Fibroblast of lung (primary cell): Measurements from ENCODE around the gene GLRA1. TPM values are rescaled to one million over a fixed set of nuclear protein-coding genes. Genes with fewer than 3 reads are reported as not detected.
A peak's percentile ranks its signal among the peaks of the same experiment; 100 is the strongest.

Experiments
- DNase-seq, 2 donors: peaks; one replicate each; pipeline versions ENCODE4 v3.0.0 to v3.0.0-alpha.2; 2010; ENCODE audit warnings: low read depth in 2 of 2
- H2AFZ ChIP-seq: 2 replicates; pipeline ENCODE4 v1.5.1; 2012; ENCODE audit warnings: low read length, control low read depth, inconsistent platforms
- H3K27ac ChIP-seq: 2 replicates; pipeline ENCODE4 v1.5.1; 2011; ENCODE audit warnings: low read length, control low read depth; ENCODE audit not compliant: insufficient read depth
- H3K27me3 ChIP-seq: 2 replicates; pipeline ENCODE4 v1.5.1; 2011; ENCODE audit warnings: mild to moderate bottlenecking, low read length; ENCODE audit not compliant: control insufficient read depth, insufficient read depth
- H3K36me3 ChIP-seq: 2 replicates; pipeline ENCODE4 v1.5.1; 2011; ENCODE audit warnings: low read length; ENCODE audit not compliant: control insufficient read depth, insufficient read depth
- H3K4me1 ChIP-seq: 2 replicates; pipeline ENCODE4 v1.5.1; 2011; ENCODE audit warnings: low read length; ENCODE audit not compliant: control insufficient read depth, insufficient read depth; ENCODE audit errors: extremely low read depth
- H3K4me2 ChIP-seq: 2 replicates; pipeline ENCODE4 v1.5.1; 2011; ENCODE audit warnings: low read length, control low read depth; ENCODE audit not compliant: insufficient read depth; ENCODE audit errors: extremely low read depth
- H3K4me3 ChIP-seq, 4 experiments: fragments of 200-600 bp in 1 of 4; sonication (generic) in 1 of 4; replicated peaks in 1 of 4; 2 replicates each; pipeline ENCODE4 v1.5.1; 2011 to 2016; ENCODE audit warnings: low read length in 4 of 4, low read depth in 3 of 4, mild to moderate bottlenecking in 3 of 4, control low read depth in 2 of 4, inconsistent platforms in 1 of 4, mixed read lengths in 1 of 4; ENCODE audit not compliant: insufficient read depth in 1 of 4; ENCODE audit errors: control extremely low read depth in 1 of 4
- H3K79me2 ChIP-seq: 2 replicates; pipeline ENCODE4 v1.5.1; 2012; ENCODE audit warnings: mild to moderate bottlenecking, low read length, inconsistent platforms; ENCODE audit not compliant: control insufficient read depth, insufficient read depth
- H3K9ac ChIP-seq: 2 replicates; pipeline ENCODE4 v1.5.1; 2011; ENCODE audit warnings: mild to moderate bottlenecking, low read length, control low read depth; ENCODE audit not compliant: insufficient read depth
- H3K9me3 ChIP-seq: 2 replicates; pipeline ENCODE4 v1.5.1; 2012; ENCODE audit warnings: low read depth, low read length; ENCODE audit not compliant: control insufficient read depth, insufficient read depth
- H4K20me1 ChIP-seq: 2 replicates; pipeline ENCODE4 v1.5.1; 2011; ENCODE audit warnings: low read length; ENCODE audit not compliant: control insufficient read depth, insufficient read depth; ENCODE audit errors: extremely low read depth
- EZH2 ChIP-seq: IDR thresholded peaks from 2 replicates; pipeline ENCODE4 v1.5.1; 2012; ENCODE audit warnings: low read length, control low read depth, mild to moderate bottlenecking; ENCODE audit errors: missing control alignments
- polyA plus RNA-seq, 2 donors: library from polyadenylated mRNA; depleted of rRNA in 1 of 2; stranded (reverse) in 1 of 2; unstranded in 1 of 2; fragments of >200 nt; gene quantifications; 2 replicates each; pipeline ENCODE4 v1.2.1, GENCODE V29; 2011 to 2012; ENCODE audit warnings: missing spikeins in 1 of 2
- total RNA-seq: library from RNA; depleted of rRNA; stranded (reverse); fragments of >200 nt; gene quantifications from 2 replicates; pipeline ENCODE4 v1.2.1, GENCODE V29; 2014
- TF ChIP-seq, protein P1 (sequence below), 2 donors: IDR thresholded peaks in 1 of 2; conservative IDR thresholded peaks in 1 of 2; 1 replicate in 1 of 2; 2 replicates in 1 of 2; pipeline ENCODE4 v1.5.1; 2011 to 2012; ENCODE audit warnings: low read length in 2 of 2, control low read depth in 1 of 2, inconsistent platforms in 1 of 2, low read depth in 1 of 2, mild to moderate bottlenecking in 1 of 2

Gene GLRA1
- total and polyA plus RNA-seq, 2 donors (not counting 1 experiment from before 2014, with no cell fraction given) = not detected

DNA sequence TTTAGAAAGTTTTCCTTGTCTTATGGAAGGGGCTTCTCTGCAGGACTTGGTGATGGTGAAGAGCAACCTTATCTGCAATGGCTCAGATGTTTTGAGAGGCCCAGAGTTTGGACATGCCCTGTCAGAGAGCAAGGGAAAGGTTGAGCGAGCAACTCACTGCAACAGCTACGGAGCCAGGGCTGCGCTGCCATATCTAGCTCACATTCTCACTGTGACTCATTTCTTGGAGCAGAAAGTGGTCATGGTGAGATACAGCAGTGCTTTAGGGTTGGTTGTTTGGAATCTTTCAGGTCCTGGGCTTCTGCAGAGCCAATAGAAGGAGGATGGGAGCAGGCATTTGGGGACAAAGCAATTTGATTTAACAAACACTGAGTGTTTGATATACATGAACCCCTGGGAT, 12.3 kb downstream of the GLRA1 start:
- H3K9me3 ChIP-seq = no peaks in the 10 kb centered on the region
- H3K4me1 ChIP-seq = no peaks in the 10 kb centered on the region
- no peaks in the 10 kb centered on the region for H4K20me1 ChIP-seq
- no peaks in the 10 kb centered on the region for H3K79me2 ChIP-seq
- H2AFZ ChIP-seq = no peak overlapping the region
- H3K4me3 ChIP-seq = no peak overlapping the region
- H3K27ac ChIP-seq = no peak overlapping the region
- no peak for TF ChIP-seq EZH2
- TF ChIP-seq, protein P1, sequence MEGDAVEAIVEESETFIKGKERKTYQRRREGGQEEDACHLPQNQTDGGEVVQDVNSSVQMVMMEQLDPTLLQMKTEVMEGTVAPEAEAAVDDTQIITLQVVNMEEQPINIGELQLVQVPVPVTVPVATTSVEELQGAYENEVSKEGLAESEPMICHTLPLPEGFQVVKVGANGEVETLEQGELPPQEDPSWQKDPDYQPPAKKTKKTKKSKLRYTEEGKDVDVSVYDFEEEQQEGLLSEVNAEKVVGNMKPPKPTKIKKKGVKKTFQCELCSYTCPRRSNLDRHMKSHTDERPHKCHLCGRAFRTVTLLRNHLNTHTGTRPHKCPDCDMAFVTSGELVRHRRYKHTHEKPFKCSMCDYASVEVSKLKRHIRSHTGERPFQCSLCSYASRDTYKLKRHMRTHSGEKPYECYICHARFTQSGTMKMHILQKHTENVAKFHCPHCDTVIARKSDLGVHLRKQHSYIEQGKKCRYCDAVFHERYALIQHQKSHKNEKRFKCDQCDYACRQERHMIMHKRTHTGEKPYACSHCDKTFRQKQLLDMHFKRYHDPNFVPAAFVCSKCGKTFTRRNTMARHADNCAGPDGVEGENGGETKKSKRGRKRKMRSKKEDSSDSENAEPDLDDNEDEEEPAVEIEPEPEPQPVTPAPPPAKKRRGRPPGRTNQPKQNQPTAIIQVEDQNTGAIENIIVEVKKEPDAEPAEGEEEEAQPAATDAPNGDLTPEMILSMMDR (conservative IDR thresholded peaks at IDR 0.05 in 1 of 2, IDR thresholded peaks at IDR 0.05 in 1 of 2; ENCODE audit: low read depth in 1 of 2, low read length in 2 of 2) = no peak
- H3K4me2 ChIP-seq = no peak overlapping the region
- H3K27me3 ChIP-seq = no peaks in the 10 kb centered on the region
- H3K36me3 ChIP-seq = no peaks in the 10 kb centered on the region
- H3K9ac ChIP-seq = no peak overlapping the region
- DNase-seq = peak in 1 of 2 donors; percentile 23

DNA sequence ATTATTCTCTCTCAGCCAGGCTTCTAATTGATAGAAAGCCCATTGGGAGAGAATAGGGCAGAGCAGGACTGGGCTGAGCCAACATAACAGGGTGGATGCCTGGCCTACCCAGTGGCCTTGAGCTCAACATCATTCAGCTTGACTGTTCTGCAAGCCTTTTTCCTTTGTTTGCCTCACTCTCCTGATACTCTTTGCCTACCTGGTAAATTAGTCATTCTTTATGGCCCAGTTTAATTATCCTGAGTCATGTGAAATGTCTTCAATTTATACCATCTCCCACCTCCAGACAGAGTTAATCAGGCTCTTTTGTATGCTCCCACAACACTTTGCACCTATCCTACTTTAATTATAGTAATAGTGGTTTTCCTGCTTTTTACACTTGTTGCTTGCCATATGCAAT, 13.6 kb downstream of the GLRA1 start:
- H2AFZ ChIP-seq = no peak overlapping the region
- H4K20me1 ChIP-seq = no peaks in the 10 kb centered on the region
- no peak overlapping the region for H3K4me3 ChIP-seq
- H3K36me3 ChIP-seq = no peaks in the 10 kb centered on the region
- no peak overlapping the region for H3K27ac ChIP-seq
- no peak for DNase-seq
- no peaks in the 10 kb centered on the region for H3K27me3 ChIP-seq
- no peaks in the 10 kb centered on the region for H3K79me2 ChIP-seq
- no peak overlapping the region for H3K4me2 ChIP-seq
- H3K9ac ChIP-seq = no peak overlapping the region
- TF ChIP-seq, protein P1 (conservative IDR thresholded peaks at IDR 0.05 in 1 of 2, IDR thresholded peaks at IDR 0.05 in 1 of 2; ENCODE audit: low read depth in 1 of 2, low read length in 2 of 2) = no peak
- no peak for TF ChIP-seq EZH2
- H3K9me3 ChIP-seq = no peaks in the 10 kb centered on the region
- H3K4me1 ChIP-seq = no peaks in the 10 kb centered on the region

DNA sequence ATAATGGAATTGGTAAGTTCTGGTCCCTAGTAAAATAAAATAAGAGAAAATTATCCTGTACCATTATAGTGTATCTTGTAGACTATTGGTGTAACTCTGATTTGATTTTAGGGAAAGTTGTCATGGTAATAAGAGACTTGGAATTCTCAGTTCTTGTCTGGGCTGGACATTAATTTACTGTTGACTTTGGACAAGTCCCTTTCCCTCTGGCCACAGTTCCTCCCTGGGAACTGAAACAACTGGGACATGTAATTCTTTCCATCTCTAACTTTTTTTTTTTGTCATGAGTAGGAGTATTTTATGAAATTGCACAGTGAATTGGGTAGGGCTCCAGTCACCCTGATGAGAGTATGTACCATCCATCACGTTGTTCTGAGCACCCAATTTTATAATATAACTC, 15.0 kb downstream of the GLRA1 start:
- no peaks in the 10 kb centered on the region for H3K4me1 ChIP-seq
- DNase-seq = no peak
- no peak overlapping the region for H3K4me2 ChIP-seq
- no peak overlapping the region for H3K4me3 ChIP-seq
- H3K27me3 ChIP-seq = no peaks in the 10 kb centered on the region
- no peaks in the 10 kb centered on the region for H3K79me2 ChIP-seq
- TF ChIP-seq, protein P1 (conservative IDR thresholded peaks at IDR 0.05 in 1 of 2, IDR thresholded peaks at IDR 0.05 in 1 of 2; ENCODE audit: low read depth in 1 of 2, low read length in 2 of 2) = no peak
- TF ChIP-seq EZH2 = no peak
- H3K36me3 ChIP-seq = no peaks in the 10 kb centered on the region
- no peak overlapping the region for H3K9ac ChIP-seq
- H2AFZ ChIP-seq = no peak overlapping the region
- H3K9me3 ChIP-seq = no peaks in the 10 kb centered on the region
- H4K20me1 ChIP-seq = no peaks in the 10 kb centered on the region
- H3K27ac ChIP-seq = no peak overlapping the region
